Measurements from ENCODE around the gene KCNJ18.
A peak's percentile ranks its signal among the peaks of the same experiment; 100 is the strongest.
"Not testable (repeated sequence)": the region's sequence is repeated elsewhere in the genome, so short reads cannot be mapped to it uniquely, and the experiment has no call there.

KCNJ18 gene

DNA sequence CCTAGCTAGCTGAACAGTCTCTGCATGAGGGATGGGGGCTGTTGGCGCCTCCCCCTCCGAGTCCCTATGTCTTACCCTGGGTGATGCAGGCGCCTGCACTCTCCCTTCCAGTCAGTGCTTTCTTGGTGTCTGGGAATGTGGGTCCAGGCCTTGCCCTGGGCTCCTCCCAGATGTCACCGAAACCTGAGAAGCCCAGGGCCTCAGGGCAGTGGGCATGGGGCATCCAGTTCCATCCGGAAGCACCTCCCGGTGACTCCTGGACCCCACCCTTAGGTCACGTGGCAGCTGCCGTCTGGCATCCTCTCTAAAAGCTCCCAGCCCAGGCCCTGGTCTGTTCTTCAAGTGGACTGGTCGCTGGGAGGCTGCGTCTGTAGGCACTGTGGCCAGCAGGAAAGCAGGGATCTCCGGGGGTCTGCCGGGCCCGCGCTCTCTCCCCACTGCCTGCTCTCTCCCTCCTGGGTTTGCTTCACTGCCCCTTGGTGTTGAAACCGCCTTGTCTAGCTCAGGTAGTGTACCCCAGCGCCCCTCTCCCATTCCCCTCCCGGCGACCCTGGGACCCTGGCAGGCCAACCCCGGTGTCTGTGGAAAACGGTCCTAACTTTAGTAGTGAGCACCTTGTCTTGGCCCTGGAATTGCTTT, 6.2 kb downstream of the KCNJ18 start:
- H3K9ac ChIP-seq; H3K27ac ChIP-seq; H3K36me3 ChIP-seq; H4K20me1 ChIP-seq; H3K4me1 ChIP-seq; H3K4me3 ChIP-seq; H3K9me3 ChIP-seq (replicated peaks in 1 of 11); H3K27me3 ChIP-seq; H3K4me2 ChIP-seq: not testable (repeated sequence)

DNA sequence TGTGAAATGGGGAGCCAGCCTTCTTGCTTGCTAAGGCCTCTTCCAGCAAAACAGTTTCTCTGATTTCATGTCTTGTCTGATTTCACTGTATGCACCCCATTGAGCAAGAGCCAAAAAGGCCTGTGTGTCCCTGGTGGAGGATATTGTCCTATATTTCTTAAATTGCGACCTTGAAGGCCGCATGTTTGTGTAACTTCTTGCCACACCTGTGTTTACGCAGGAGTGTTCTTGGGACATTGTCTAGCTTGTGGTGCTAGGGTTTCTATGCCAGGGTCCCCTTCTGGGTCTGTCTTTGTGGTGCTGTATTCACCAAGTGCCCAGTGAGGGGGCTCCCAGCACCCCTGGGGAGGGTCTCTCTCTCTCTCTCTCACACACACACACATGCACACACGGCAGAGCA, 6.8 kb downstream of the KCNJ18 start:
- not testable (repeated sequence) for H3K4me2 ChIP-seq; H3K9me3 ChIP-seq (replicated peaks in 1 of 11); H3K4me1 ChIP-seq; H3K27ac ChIP-seq; H4K20me1 ChIP-seq; H3K4me3 ChIP-seq; H3K9ac ChIP-seq; H3K27me3 ChIP-seq; H3K36me3 ChIP-seq

DNA sequence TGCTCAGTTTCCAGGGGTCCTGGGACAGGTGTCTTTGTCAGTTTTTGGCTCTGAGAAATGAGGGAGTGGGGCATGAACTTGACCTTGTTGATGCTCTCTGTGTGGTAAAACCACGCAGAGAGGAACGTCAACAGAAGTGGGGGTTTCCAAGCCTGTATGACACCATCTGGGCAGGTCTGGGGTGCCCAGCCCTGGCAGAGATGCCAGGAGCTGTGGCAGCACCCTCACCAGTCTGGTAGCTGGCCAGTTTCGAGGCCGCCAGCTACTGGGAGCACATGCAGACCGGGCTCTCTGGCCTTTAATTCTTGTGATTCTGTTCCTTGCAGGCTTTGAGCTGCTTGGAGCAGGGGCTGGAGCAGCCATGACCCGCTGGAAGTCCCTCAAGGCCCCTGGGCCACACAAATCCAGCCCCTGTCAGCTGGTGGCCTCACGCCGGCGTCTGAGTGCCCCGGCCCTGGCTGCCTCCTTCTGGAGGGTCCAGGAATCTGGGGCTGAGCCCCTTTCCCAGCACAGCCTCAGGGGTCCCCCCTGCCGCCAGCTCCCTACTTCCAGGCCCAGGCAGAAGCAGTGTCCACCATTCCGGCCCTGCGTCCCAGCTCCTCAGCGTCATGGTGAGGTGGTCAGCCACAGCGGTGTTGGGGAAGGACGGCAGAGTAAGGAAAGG, 7.4 kb downstream of the KCNJ18 start:
- not testable (repeated sequence) for H3K9me3 ChIP-seq (replicated peaks in 1 of 11); H3K27ac ChIP-seq; H3K4me3 ChIP-seq; H3K27me3 ChIP-seq; H4K20me1 ChIP-seq; H3K9ac ChIP-seq; H3K4me2 ChIP-seq; H3K36me3 ChIP-seq; H3K4me1 ChIP-seq

DNA sequence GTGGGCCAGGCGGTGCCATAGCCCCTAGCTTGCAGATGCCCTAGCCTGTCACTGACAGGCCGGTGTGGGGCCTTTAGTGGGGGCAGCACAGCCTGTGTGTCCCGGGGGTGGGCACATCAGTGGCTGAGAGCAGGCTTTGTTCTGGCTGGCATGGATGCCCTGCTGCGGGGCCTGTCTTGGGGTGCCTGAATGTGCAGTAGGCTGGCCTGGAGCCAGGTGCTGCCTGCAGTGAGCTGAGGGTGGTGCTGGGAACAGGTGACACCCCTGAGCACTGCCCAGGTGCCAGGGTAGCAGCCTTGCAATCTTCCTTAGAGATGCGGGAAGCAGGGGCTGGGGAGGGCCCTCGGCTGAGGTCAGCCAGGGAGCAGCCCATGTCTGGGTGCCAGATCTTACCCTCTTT, 8.8 kb downstream of the KCNJ18 start:
- not testable (repeated sequence) for H3K9me3 ChIP-seq (replicated peaks in 1 of 11); H3K4me3 ChIP-seq; H3K36me3 ChIP-seq; H4K20me1 ChIP-seq; H3K27me3 ChIP-seq; H3K9ac ChIP-seq; H3K4me2 ChIP-seq; H3K27ac ChIP-seq
- peaks cover 0 to 10% (median 0%) of the 10 kb centered on the region in 10 experiments; a peak in 5 of 20 replicates for H3K4me1 ChIP-seq

DNA sequence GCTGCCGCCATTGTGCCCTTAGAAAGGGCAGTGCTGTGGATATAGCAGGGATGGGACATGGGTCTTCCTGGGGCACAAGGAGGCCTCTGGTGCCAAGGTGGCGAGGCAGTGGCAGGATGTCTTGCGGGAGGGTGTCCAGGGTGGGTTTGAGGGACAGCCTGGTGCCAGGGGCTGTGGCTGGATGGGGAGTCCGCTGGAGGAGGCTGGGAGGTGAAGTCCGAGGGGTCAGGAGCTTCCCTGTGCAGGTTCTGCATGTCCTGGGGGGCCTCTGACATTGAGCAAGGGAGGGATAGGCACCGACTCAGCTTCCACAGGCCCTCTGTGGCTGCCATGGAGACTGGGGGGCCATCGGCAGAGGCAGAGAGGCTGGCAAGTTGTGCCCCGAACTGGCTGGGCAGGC, 9.7 kb downstream of the KCNJ18 start:
- not testable (repeated sequence) for H3K27me3 ChIP-seq; H3K9me3 ChIP-seq (replicated peaks in 1 of 11); H3K27ac ChIP-seq; H3K36me3 ChIP-seq; H3K9ac ChIP-seq; H3K4me3 ChIP-seq; H4K20me1 ChIP-seq; H3K4me2 ChIP-seq
- H3K4me1 ChIP-seq: peaks cover 0 to 10% (median 0%) of the 10 kb centered on the region in 10 experiments; a peak in 5 of 20 replicates

DNA sequence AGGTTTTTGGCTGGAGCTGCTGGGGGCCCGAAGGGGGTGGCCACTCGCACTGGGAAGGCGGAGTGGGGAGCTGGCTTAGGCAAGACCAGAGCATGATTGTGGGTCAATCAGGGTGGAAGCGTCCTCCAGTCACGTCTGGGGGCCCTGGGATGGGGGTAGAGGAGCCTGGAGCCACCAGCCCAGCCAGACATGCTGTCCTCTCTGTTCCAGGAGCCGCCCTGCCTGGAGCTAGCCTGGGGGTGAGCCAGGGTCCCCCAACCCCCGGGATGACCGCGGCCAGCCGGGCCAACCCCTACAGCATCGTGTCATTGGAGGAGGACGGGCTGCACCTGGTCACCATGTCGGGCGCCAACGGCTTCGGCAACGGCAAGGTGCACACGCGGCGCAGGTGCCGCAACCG, 10.2 kb downstream of the KCNJ18 start:
- H4K20me1 ChIP-seq; H3K4me3 ChIP-seq; H3K9ac ChIP-seq; H3K27ac ChIP-seq; H3K36me3 ChIP-seq; H3K9me3 ChIP-seq (replicated peaks in 1 of 11); H3K4me2 ChIP-seq; H3K27me3 ChIP-seq: not testable (repeated sequence)
- peaks cover 0 to 10% (median 0%) of the 10 kb centered on the region in 10 experiments; a peak in 5 of 20 replicates for H3K4me1 ChIP-seq

DNA sequence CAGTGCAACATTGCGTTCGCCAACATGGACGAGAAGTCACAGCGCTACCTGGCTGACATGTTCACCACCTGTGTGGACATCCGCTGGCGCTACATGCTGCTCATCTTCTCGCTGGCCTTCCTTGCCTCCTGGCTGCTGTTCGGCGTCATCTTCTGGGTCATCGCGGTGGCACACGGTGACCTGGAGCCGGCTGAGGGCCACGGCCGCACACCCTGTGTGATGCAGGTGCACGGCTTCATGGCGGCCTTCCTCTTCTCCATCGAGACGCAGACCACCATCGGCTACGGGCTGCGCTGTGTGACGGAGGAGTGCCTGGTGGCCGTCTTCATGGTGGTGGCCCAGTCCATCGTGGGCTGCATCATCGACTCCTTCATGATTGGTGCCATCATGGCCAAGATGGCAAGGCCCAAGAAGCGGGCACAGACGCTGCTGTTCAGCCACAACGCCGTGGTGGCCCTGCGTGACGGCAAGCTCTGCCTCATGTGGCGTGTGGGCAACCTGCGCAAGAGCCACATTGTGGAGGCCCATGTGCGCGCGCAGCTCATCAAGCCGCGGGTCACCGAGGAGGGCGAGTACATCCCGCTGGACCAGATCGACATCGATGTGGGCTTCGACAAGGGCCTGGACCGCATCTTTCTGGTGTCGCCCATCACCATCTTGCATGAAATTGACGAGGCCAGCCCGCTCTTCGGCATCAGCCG, 10.8 kb downstream of the KCNJ18 start:
- peaks cover 0 to 10% (median 0%) of the 10 kb centered on the region in 10 experiments; a peak in 5 of 20 replicates for H3K4me1 ChIP-seq
- H3K36me3 ChIP-seq; H3K9me3 ChIP-seq (replicated peaks in 1 of 11); H3K9ac ChIP-seq; H3K4me3 ChIP-seq; H3K27ac ChIP-seq; H4K20me1 ChIP-seq; H3K4me2 ChIP-seq; H3K27me3 ChIP-seq: not testable (repeated sequence)

DNA sequence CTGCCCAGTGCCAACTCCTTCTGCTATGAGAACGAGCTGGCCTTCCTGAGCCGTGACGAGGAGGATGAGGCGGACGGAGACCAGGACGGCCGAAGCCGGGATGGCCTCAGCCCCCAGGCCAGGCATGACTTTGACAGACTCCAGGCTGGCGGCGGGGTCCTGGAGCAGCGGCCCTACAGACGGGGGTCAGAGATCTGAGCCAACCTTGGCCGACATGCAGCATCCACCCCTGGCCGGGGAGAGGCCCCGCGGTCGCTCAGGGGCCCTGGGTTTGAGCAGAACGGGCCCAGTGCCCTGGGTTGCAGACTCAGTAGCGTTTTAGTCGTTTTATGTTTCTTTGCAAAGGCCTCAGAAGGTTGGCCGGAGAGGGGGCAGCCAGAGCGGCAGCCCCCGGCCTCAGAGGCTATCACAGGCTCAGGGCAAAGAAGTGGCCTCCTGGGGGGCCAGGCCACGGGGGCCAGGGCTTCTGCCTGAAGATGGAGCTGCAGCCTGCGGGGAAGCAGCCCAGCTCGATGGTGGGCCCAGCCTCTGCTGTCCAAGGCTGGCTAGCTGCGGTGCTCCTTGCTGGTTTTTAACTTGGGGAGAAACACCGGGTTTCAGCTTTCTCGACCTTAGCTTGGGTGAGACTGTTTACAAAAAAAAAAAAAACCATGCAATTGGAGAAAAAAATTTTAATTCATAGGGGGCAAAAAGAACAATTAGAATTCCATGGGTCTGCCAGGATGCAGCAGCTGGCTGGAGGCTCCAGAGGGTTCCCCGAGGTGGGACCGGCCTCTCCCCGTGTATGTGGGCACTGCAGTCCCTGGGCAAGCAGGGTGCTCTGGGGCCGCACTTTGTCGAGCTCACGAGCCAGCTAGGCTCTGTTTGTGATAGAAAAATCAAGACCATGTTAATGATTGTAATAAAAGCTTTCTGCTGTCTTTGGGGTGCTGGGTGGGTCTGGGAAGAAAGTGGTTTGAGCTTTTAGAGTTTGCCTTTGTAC, 11.9 kb downstream of the KCNJ18 start:
- H3K9ac ChIP-seq; H3K27me3 ChIP-seq; H3K36me3 ChIP-seq; H3K4me3 ChIP-seq; H3K4me2 ChIP-seq; H4K20me1 ChIP-seq; H3K27ac ChIP-seq; H3K9me3 ChIP-seq (replicated peaks in 1 of 11): not testable (repeated sequence)
- H3K4me1 ChIP-seq: peaks cover 0 to 13% (median 0%) of the 10 kb centered on the region in 10 experiments; a peak in 5 of 20 replicates

DNA sequence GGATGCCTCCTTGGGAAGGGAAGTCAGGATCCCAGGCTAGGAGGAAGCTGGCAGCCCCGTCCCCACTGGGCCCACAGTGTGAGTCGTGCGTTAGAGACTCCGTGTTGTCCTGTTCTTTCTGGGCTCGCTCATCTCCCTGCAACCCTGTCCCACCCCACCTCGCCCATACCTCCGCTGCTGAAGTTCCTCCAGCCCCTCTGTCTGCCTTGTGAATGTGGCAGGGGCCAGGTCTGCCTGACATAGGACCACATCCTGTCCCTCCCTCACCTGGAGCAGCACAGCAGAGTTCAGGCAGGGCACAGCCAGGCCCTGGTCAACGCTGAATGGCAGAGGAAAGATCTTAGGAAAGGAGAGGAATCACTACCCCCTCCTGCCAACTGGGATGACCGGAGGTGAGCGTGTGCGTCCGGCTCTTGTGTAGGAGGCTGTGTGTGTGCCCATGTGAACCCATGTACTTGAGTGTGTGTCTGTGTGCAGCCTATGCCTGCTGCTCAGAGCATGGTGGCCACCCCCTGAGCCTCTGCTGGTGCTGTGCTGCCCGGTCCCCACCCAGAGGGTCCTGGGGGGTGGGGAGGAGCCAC, 12.8 kb downstream of the KCNJ18 start:
- Histone ChIP-seq H3K4me3 (no peak overlapping the region), H3K36me3 (no peaks in the 10 kb centered on the region), H3K9ac (no peak overlapping the region), H4K20me1 (no peaks in the 10 kb centered on the region), H3K9me3 (replicated peaks in 1 of 11) (no peaks in the 10 kb centered on the region), H3K27me3 (no peaks in the 10 kb centered on the region), H3K4me2 (0 out of 22 replicates have a peak overlapping the region, but pooled peaks of 2 of the 11 experiments have one; percentile 3 to 23), H3K27ac (no peak overlapping the region), H3K4me1 (peaks cover 0 to 12% (median 0%) of the 10 kb centered on the region in 10 experiments; a peak in 5 of 20 replicates)
- no peak for TF ChIP-seq Cebpa-rat (IDR thresholded peaks at IDR 0.05)

DNA sequence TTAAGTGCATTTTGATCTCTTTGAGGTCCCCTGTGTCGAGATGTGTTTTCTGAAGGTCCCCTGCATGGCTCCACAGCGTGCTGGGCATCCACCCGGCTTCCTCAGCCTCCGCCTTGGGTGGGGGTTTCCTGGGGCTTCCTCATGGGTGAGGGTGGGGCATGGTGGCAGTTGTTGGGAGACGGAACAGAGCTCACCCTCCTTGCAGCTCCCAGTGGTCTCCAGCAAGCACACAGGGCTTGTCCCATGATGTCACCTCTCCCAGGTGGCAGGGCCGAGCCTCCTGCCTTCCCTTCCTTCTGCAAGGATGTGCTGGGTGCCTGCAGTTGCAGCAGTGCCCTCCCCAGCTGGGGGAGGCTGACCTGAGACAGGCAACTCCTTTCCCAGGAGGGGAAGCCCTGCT, 13.4 kb downstream of the KCNJ18 start:
- Histone ChIP-seq H3K4me2 (0 out of 22 replicates have a peak overlapping the region, but pooled peaks of 1 of the 11 experiments have one; percentile 23), H3K4me1 (peaks cover 0 to 13% (median 0%) of the 10 kb centered on the region in 10 experiments; a peak in 6 of 20 replicates)
- not testable (repeated sequence) for H3K27me3 ChIP-seq; H3K27ac ChIP-seq; H3K36me3 ChIP-seq; H3K4me3 ChIP-seq; H3K9me3 ChIP-seq (replicated peaks in 1 of 11); H4K20me1 ChIP-seq; H3K9ac ChIP-seq

DNA sequence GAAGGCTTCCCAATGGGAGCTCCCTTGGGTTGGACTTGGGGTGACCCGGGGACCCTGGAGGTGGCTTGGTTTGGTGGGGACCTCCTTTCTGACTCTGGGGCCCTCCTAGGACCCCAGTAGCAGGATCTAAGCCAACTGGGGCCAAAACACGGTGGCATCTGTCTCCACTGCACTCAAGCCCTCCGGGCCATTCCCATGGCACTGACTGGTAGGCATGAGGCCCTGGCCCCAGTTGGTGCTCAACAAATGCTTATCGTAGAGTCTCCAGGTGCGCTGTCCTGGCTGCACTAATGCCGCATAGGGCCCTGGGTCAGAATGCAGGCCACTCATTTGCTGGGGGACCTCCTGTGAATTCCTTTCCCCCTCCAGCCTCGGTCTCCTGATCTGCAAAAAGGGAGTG, 14.2 kb downstream of the KCNJ18 start:
- not testable (repeated sequence) for H3K36me3 ChIP-seq; H4K20me1 ChIP-seq; H3K9me3 ChIP-seq (replicated peaks in 1 of 11); H3K4me2 ChIP-seq; H3K4me3 ChIP-seq; H3K27ac ChIP-seq; H3K27me3 ChIP-seq; H3K9ac ChIP-seq
- peaks cover 0 to 19% (median 6%) of the 10 kb centered on the region in 10 experiments; a peak in 17 of 20 replicates for H3K4me1 ChIP-seq

DNA sequence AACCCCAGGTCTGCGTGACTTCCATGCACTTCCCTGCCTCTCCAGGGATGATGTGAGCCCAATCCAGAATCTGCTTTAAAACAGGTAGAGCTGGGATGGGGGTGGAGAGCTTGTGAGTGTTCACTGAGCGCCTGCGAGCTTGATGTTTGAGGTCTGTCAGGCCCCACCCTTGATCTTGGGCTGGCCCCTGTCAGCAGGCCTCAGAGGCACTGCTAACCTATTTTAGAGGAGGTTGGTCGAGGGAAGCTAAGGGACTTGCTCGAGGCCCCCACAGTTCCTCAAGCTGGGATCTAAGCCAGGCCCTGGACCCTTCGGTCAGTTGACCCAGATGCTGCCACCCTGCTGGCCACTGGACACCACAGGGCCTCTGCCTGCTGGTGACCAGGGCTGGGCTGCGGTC, 14.8 kb downstream of the KCNJ18 start:
- peaks cover 0 to 25% (median 11%) of the 10 kb centered on the region in 10 experiments; a peak in 17 of 20 replicates for H3K4me1 ChIP-seq
- not testable (repeated sequence) for H3K36me3 ChIP-seq; H3K27ac ChIP-seq; H3K4me2 ChIP-seq; H3K27me3 ChIP-seq; H3K4me3 ChIP-seq; H4K20me1 ChIP-seq; H3K9ac ChIP-seq; H3K9me3 ChIP-seq (replicated peaks in 1 of 11)

All from BLaER1 treated with 17β-estradiol and CSF1 and Interleukin-3, amounts not matched to agents 10 nM and 100 nM (cell line).